Epithelial cell of proximal tubule (primary cell): ENCODE results near the gene THSD7A. TPM values are rescaled to one million over a fixed set of nuclear protein-coding genes. Genes with fewer than 3 reads are reported as not detected.

Source experiments
- DNase-seq: peaks from one replicate; pipeline ENCODE4 v3.0.0-alpha.2; 2011; ENCODE audit warnings: low read depth
- H3K4me3 ChIP-seq: 2 replicates; pipeline ENCODE4 v1.5.1; 2011; ENCODE audit warnings: low read depth, mild to moderate bottlenecking, low read length
- total RNA-seq: library from RNA; depleted of rRNA; stranded (reverse); fragments of >200 nt; gene quantifications from 2 replicates; pipeline ENCODE4 v1.2.3, GENCODE V29; 2015
- TF ChIP-seq, protein P1 (sequence below): conservative IDR thresholded peaks from 2 replicates; pipeline ENCODE4 v1.5.1; 2012; ENCODE audit warnings: low read depth, mild to moderate bottlenecking, low read length

Gene THSD7A
- total RNA-seq, 1 donor from 2014 or later: 2.0 TPM

DNA sequence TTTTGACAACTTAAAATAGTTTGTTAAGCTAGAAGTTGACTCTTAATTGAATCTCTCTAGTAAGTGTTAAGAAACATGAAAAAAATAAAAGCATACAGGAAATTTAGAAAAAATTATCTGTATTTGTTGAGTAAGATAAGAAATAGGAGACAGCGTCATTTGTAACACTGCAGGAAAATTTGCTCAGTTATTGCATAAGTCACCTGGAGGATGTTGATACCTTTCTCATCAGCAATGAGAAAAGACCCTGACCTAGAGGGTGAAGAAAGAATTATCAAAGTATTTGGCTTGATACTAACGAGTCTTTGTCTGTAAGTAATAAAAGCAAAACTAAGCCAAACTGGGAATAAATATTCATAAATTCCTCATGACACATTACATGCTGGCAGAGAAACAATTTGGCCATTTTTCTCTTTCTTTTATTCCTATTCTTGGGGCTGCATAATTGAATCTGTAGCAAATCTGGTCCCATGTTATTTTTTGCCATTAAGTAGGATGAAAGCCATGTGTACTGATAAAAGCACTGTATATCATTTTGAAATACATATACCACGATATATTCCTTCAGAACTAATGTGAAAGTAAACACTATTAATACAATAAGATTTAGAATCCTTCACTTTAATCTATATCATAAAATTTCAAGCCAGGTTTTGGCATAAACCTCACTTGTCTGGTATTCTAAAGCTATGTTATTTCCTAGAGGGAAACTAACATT is 362.8 kb downstream of the THSD7A start:
- no peak for DNase-seq
- H3K4me3 ChIP-seq: no peak overlapping the region
- TF ChIP-seq, protein P1, sequence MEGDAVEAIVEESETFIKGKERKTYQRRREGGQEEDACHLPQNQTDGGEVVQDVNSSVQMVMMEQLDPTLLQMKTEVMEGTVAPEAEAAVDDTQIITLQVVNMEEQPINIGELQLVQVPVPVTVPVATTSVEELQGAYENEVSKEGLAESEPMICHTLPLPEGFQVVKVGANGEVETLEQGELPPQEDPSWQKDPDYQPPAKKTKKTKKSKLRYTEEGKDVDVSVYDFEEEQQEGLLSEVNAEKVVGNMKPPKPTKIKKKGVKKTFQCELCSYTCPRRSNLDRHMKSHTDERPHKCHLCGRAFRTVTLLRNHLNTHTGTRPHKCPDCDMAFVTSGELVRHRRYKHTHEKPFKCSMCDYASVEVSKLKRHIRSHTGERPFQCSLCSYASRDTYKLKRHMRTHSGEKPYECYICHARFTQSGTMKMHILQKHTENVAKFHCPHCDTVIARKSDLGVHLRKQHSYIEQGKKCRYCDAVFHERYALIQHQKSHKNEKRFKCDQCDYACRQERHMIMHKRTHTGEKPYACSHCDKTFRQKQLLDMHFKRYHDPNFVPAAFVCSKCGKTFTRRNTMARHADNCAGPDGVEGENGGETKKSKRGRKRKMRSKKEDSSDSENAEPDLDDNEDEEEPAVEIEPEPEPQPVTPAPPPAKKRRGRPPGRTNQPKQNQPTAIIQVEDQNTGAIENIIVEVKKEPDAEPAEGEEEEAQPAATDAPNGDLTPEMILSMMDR: no peak

DNA sequence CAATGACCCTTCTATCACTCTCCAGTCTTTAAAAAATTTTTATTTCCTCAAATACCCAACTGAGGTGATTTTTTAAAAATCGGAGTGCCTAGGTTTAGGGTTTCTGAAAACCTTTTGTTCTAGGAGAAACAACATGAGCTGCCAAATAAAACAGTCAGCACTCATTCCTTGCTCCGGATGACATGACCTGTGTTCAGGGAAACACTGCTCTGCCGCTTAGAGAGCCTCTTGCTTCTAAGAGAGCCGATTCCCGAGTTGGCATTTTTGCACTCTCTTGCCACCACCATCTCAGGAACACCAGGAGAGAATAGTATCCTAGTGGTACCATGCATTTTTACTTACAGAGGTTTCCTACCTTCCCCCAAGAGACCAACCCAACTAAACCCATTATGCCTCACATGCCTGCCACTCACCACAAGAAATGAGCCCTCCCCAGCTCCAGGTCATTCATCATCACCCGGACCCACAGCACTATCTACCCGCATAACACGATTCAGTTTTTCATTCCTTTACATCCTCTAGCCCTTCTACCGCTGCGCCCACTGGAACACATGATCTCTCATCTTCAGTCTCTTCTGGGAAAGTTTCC is 365.4 kb downstream of the THSD7A start:
- DNase-seq: no peak
- TF ChIP-seq, protein P1: no peak
- no peak overlapping the region for H3K4me3 ChIP-seq

DNA sequence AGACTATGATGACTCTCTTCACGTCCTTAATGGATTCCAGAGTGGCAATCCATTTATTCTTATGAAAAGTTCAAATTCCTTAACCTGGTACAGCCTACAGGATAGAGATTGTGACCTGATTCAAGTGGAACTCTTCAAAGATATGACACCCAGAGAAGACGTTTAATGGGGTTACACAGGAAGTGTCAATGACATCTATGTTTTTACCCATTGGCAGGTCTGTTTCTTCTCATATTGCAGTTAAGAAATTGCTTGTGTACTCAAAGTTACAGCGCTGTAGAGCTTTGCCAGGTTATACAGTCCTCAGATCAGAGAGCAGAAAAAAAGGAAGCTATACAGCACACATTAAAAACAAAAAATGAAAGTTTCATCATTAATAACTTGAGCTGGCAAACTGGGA is 367.4 kb downstream of the THSD7A start:
- TF ChIP-seq, protein P1: no peak
- no peak for DNase-seq
- no peak overlapping the region for H3K4me3 ChIP-seq

DNA sequence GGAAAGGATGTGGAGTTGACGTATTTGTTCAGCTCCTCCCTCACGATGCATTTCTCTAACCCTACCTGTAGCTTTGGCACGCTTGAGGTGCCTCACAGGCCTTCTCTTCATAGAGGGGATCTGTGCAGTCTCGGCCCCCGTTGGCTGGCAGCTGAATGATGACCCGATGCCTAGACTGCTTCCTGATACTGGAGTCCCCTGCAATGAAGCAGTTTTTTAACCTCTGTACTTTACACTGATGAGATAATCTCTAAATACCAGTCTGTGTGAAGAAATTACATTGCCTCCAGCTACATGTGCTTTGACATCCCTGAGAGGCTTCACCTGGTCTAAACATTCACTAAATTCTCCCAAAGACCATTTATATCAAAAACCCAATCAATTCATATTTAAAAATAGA is 370.1 kb downstream of the THSD7A start:
- TF ChIP-seq, protein P1: no peak
- DNase-seq: no peak
- no peak overlapping the region for H3K4me3 ChIP-seq

DNA sequence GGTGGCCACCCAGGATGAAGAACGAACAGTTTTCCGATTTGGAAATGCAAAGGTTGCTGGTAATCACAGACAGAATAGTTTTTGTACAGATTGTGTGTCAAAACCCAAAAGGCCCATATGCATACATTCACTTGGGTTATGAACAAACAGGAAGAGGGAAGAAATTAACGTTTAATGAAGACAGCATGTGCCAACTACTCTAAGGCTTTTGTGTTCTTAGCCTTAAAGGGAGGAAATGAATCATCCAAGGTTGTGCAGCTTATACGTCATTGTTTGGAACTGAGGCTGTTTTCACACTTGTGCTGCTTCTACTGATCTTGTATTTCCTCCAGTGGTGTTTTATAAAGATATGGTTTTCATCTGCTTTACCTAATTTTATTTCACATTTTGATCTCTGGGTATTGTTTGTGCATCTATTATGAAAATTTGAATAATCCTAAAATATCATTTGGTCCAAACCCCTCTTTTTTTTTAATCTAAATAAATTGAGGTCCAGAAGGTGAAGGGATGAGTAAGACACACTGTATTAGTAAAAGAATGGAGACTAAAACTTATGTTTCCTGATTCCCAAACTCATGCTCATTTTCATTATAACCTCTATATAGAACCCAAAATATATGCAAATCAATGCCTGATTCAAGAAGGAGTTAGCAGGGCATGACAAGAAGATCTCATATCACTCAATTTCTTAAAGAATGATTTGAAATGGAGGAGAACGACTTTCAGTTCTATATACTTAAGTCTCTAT is 373.1 kb downstream of the THSD7A start:
- DNase-seq: peak; percentile 78
- H3K4me3 ChIP-seq: no peak overlapping the region
- TF ChIP-seq, protein P1: no peak

DNA sequence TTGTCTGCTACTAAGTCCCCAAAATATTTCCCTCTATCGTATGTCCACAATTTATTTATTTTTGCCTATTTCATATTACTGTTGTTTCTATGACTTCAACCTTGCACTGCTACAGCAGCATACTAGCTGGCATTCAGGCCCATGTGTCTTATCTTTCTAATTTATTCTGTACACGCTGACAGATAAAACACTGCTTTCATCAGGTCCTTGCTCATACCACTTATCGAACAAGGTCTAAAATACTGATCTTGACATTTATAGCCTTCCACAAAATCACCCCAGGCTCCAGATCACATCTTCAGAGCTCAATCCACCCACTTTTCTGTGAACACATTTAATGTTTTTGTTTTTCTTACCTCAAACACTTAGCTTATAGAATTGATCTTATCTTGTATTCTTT is 374.6 kb downstream of the THSD7A start:
- H3K4me3 ChIP-seq: no peak overlapping the region
- DNase-seq: no peak
- TF ChIP-seq, protein P1: no peak
